Endothelial cell of umbilical vein (primary cell): ENCODE measurements around the gene VSNL1.

ENCODE experiments used
- CTCF ChIP-seq, 2 donors: IDR thresholded peaks; 1 replicate in 1 of 2; 2 replicates in 1 of 2; pipeline ENCODE4 v1.5.1; 2011; ENCODE audit warnings: low read length in 2 of 2, mild to moderate bottlenecking in 2 of 2, moderate library complexity in 2 of 2, control low read depth in 1 of 2, inconsistent platforms in 1 of 2, low read depth in 1 of 2; ENCODE audit not compliant: insufficient read depth in 1 of 2; ENCODE audit errors: extremely low read depth in 1 of 2
- EZH2 ChIP-seq: IDR thresholded peaks from 2 replicates; pipeline ENCODE4 v1.6.1; 2012; ENCODE audit warnings: borderline replicate concordance, low read depth, mild to moderate bottlenecking, moderate library complexity, low read length, inconsistent platforms; ENCODE audit not compliant: severe bottlenecking
- MAX ChIP-seq: IDR thresholded peaks from 2 replicates; pipeline ENCODE4 v1.6.1; 2011; ENCODE audit not compliant: insufficient read depth, insufficient read length
- MYC ChIP-seq: IDR thresholded peaks from one replicate; pipeline ENCODE4 v1.6.1; 2011; ENCODE audit warnings: mild to moderate bottlenecking, low read depth, low read length
- POLR2A ChIP-seq: IDR thresholded peaks from 2 replicates; pipeline ENCODE4 v1.6.1; 2012; ENCODE audit warnings: low read depth, mild to moderate bottlenecking, control low read depth, low read length
- POLR2AphosphoS5 ChIP-seq: IDR thresholded peaks from 2 replicates; pipeline ENCODE4 v1.6.1; 2012; ENCODE audit warnings: low read depth, mild to moderate bottlenecking, control low read depth, low read length, moderate library complexity; ENCODE audit not compliant: insufficient read depth

GRCh38 chr2:17616405-17616804 lies 75.9 kb downstream of the VSNL1 start:
- no peak for TF ChIP-seq CTCF (IDR thresholded peaks at IDR 0.05; ENCODE audit: extremely low read depth in 1 of 2, insufficient read depth in 1 of 2, low read depth in 1 of 2, low read length in 2 of 2)
- no peak for TF ChIP-seq POLR2AphosphoS5
- TF ChIP-seq EZH2, result no peak
- no peak for TF ChIP-seq POLR2A
- TF ChIP-seq MAX, result no peak
- no peak for TF ChIP-seq MYC
